BJ (cell line): Measurements from ENCODE around the gene WFDC6. TPM values are rescaled to one million over a fixed set of nuclear protein-coding genes. Genes with fewer than 3 reads are reported as not detected.

ENCODE experiments used
- CTCF ChIA-PET: fragments of 350-600 bp; formaldehyde crosslinking; extraction: SDS; loops from one replicate; lab custom pipeline; 2021; ENCODE audit warnings: antibody characterized with exemption, inconsistent platforms; lab: Yijun Ruan, JAX
- POLR2A ChIA-PET: fragments of 300-600 bp; sonication (Branson Sonifier 250); formaldehyde crosslinking; extraction: SDS; loops from one replicate; lab custom pipeline; 2021; ENCODE audit warnings: antibody characterized with exemption; lab: Charles Lee
- DNase-seq: peaks from one replicate; pipeline ENCODE4 v3.0.0-alpha.2; 2011; ENCODE audit warnings: low read depth
- H3K27me3 ChIP-seq: 2 replicates; pipeline ENCODE4 v1.6.0; 2011; ENCODE audit warnings: low read length; ENCODE audit not compliant: control insufficient read depth, insufficient read depth
- H3K36me3 ChIP-seq: 2 replicates; pipeline ENCODE4 v1.5.1; 2011; ENCODE audit warnings: low read length; ENCODE audit not compliant: control insufficient read depth, insufficient read depth
- H3K4me3 ChIP-seq: 2 replicates; pipeline ENCODE4 v1.5.1; 2011; ENCODE audit warnings: low read depth, mild to moderate bottlenecking, control low read depth, low read length
- polyA plus RNA-seq: library from polyadenylated mRNA; depleted of rRNA; stranded (reverse); fragments of >200 nt; gene quantifications from 2 replicates; pipeline ENCODE4 v1.2.3, GENCODE V29; 2011
- TF ChIP-seq, protein P1 (sequence below): IDR thresholded peaks from 2 replicates; pipeline ENCODE4 v1.5.1; 2011; ENCODE audit warnings: low read depth, mild to moderate bottlenecking, control low read depth, inconsistent platforms, low read length, moderate library complexity; ENCODE audit not compliant: insufficient read depth

The WFDC6 gene
- polyA plus RNA-seq, 1 experiment, result not detected

DNA sequence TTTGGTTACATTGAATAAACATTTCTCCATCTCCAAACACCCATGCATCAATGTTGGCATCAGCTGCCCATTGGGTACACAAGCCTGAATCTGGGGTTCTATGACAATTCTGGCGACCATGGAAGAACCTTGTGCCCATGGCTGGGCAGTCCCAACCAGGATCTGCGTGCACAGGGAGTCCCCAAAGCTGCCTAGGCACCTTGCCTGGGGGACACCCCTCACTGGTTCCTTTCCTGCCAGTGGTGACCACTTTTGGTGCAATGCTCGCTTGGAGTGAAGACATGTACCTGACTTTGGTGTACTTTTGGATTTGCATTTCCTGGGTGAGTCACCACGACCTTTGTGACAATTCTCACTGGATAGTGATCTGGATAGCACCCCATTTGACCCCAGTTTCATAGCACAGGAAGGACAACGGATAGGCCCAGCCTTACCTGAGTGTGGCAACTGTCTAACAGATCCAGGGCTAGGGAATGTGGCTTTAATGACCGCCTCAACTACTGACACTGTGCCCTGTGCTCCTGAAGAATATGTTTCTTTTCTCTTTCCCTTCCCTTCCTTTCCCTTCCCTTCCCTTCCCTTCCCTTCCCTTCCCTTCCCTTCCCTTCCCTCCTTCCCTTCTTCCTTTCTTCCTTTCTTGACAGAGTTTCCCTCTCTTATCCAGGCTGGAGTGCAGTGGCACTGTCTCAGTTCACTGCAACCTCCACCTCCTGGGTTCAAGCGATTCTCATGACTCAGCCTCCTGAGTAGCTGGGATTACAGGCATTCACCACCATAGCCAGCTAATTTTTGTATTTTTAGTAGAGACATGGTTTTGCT, 31.0 kb downstream of the WFDC6 start:
- no peak overlapping the region for H3K4me3 ChIP-seq
- H3K27me3 ChIP-seq, result no peaks in the 10 kb centered on the region; the same call in 1 of the 2 replicates
- TF ChIP-seq, protein P1, sequence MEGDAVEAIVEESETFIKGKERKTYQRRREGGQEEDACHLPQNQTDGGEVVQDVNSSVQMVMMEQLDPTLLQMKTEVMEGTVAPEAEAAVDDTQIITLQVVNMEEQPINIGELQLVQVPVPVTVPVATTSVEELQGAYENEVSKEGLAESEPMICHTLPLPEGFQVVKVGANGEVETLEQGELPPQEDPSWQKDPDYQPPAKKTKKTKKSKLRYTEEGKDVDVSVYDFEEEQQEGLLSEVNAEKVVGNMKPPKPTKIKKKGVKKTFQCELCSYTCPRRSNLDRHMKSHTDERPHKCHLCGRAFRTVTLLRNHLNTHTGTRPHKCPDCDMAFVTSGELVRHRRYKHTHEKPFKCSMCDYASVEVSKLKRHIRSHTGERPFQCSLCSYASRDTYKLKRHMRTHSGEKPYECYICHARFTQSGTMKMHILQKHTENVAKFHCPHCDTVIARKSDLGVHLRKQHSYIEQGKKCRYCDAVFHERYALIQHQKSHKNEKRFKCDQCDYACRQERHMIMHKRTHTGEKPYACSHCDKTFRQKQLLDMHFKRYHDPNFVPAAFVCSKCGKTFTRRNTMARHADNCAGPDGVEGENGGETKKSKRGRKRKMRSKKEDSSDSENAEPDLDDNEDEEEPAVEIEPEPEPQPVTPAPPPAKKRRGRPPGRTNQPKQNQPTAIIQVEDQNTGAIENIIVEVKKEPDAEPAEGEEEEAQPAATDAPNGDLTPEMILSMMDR, result no peak
- CTCF ChIA-PET, result no interaction called here
- POLR2A ChIA-PET, result no interaction called here
- DNase-seq, result no peak
- H3K36me3 ChIP-seq, result no peaks in the 10 kb centered on the region

DNA sequence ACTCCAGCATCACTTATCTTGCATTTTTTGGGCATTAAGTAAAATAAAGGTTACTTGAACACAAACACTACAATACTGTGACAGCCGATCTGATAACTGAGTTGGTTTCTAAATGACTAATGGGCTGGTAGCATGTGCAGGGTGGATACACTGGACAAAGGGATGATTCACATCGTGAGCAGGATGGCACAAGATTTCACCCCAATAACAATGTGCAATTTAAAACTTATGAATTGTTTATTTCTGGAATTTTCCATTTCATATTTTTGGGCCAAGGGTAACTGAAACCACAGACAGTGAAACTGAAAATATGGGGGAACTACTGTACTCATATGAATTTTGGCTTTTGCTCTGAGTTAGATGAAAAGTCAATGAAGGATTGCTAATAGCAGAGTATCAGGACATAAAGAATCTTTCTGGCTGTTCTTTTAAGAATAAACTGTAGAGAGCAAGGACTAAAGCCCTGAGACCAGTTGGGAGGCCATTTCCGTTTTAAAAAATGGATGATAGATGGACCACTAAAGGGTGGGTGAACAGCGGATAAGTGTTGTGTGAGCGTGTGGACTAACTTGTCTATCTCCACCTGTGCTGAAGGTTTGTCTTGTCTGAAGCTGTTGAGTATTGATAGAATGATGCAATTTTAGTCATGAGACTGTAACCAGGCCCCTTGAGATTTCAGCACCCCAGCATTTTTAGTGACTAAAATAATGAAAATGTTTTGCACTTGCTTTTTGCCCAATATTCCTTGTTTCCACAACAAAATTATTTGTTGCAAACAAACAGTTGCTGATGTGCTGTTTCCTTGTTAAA, 32.1 kb downstream of the WFDC6 start:
- no peak overlapping the region for H3K4me3 ChIP-seq
- H3K36me3 ChIP-seq, result no peaks in the 10 kb centered on the region
- TF ChIP-seq, protein P1, result no peak
- no peak for DNase-seq
- POLR2A ChIA-PET, result no interaction called here
- no peaks in the 10 kb centered on the region; the same call in 1 of the 2 replicates for H3K27me3 ChIP-seq
- CTCF ChIA-PET, result no interaction called here

DNA sequence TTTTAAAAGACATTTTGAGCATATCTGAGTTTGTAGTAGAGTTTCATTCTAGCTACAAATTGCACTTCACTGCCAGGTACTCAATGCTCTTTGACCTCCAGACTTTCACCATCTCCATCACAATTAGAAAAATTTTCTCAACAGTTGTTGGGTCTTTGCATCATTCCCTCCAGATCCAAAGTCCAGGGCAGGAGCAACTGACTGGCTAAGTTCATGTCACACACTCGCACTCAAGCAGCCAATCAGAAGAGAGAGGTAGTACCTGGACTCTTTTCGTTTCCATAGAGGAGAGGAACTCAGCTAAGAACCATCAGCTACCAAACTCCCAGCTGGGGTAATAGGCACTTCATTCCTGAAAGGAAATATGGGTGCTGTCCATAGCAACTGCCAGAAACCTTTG, 32.9 kb downstream of the WFDC6 start:
- no peak overlapping the region for H3K4me3 ChIP-seq
- POLR2A ChIA-PET, result no interaction called here
- no peak for DNase-seq
- no peaks in the 10 kb centered on the region; the same call in 1 of the 2 replicates for H3K27me3 ChIP-seq
- CTCF ChIA-PET, result interaction anchor here (1.1 kb wide), 1 partner anchor 39 kb away, joined by 3 read pairs; no protein-coding TSS in a partner anchor
- H3K36me3 ChIP-seq, result no peaks in the 10 kb centered on the region
- TF ChIP-seq, protein P1, result no peak

DNA sequence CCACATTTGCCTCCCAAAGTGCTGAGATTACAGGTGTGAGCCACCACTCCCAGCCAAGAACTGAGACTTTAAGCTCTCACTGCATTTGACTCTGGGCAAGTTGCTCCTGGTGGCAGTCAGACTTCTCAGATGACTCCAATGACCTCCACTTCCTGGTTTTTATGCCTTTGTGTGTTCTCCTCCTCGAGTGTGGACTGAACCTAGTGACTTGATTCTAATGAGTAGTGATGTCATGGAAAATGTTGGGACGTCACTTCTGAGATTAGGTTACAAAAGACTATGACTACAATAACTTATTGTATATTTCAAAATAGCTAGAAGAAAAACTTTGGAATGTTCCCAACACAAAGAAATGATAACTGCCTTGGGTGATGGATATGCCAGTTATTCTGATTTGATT, 35.9 kb downstream of the WFDC6 start:
- H3K27me3 ChIP-seq, result no peaks in the 10 kb centered on the region; the same call in 1 of the 2 replicates
- H3K36me3 ChIP-seq, result no peaks in the 10 kb centered on the region
- CTCF ChIA-PET, result no interaction called here
- TF ChIP-seq, protein P1, result no peak
- H3K4me3 ChIP-seq, result no peak overlapping the region
- DNase-seq, result no peak
- POLR2A ChIA-PET, result no interaction called here

DNA sequence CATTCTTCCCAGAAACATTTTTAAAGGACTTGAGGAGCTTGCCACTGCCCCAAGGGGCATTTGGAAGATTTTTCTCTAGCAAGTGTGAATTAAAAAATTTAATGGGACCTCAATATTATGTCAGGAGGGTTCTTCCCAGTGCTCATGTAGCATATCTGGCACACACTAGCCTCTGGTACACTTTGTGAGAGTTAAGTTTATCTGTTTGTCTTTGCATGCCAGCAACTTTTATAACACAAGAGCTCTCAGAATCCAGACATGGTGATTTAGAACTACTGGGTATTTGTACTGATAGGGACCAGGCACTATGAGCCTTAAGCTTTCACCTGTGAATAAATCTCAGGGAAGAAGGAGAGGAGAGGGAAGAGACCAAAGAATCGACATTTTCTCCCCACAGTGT, 36.7 kb downstream of the WFDC6 start:
- DNase-seq, result no peak
- no peaks in the 10 kb centered on the region; the same call in 1 of the 2 replicates for H3K27me3 ChIP-seq
- TF ChIP-seq, protein P1, result no peak
- ChIA-PET CTCF (interaction anchor here (0.6 kb wide), 1 partner anchor 515 kb away, joined by 4 read pairs; no protein-coding TSS in a partner anchor), POLR2A (no interaction called here)
- H3K36me3 ChIP-seq, result no peaks in the 10 kb centered on the region
- H3K4me3 ChIP-seq, result no peak overlapping the region
